Pancreas (tissue), 10 donors: ENCODE results near the gene TMCC1. TPM values are rescaled to one million over a fixed set of nuclear protein-coding genes. Genes with fewer than 3 reads are reported as not detected.

Experiments used
- ATAC-seq, 4 donors: fragments of 200-7000 bp; cut with Tn5 transposase; one replicate each; pipeline versions ENCODE4 v1.8.0 to v1.9.1; 2020; ENCODE audit warnings: mild to moderate bottlenecking in 4 of 4, moderate library complexity in 4 of 4
- DNase-seq, 6 donors: peaks; one replicate each; pipeline ENCODE4 v3.0.0-alpha.2; 2020
- FAIRE-seq: peaks from 2 replicates; lab custom pipeline; 2012; peaks lifted over from hg19 to GRCh38; lab: Jason Lieb, UNC
- H3K27ac ChIP-seq, 4 donors: fragments of 200-600 bp; sonication (generic); 1 replicate in 3 of 4; 2 replicates in 1 of 4; pipeline versions ENCODE4 v1.5.0 to v1.8.0; 2020
- H3K27me3 ChIP-seq, 4 donors: fragments of 200-600 bp; one replicate each; pipeline ENCODE4 v1.8.0; 2021
- H3K36me3 ChIP-seq, 3 donors: fragments of 200-600 bp; sonication (generic) in 1 of 3; one replicate each; pipeline versions ENCODE4 v1.5.0 to v1.8.0; 2020 to 2021
- H3K4me1 ChIP-seq, 3 donors: fragments of 200-600 bp; one replicate each; pipeline ENCODE4 v1.8.0; 2021
- H3K4me3 ChIP-seq, 4 donors: fragments of 200-600 bp; sonication (generic) in 2 of 4; one replicate each; pipeline versions ENCODE4 v1.5.0 to v1.8.0; 2020 to 2021
- H3K9me3 ChIP-seq, 4 donors: fragments of 200-600 bp; one replicate each; pipeline ENCODE4 v1.8.0; 2021
- CTCF ChIP-seq, 4 donors: fragments of 200-600 bp; sonication (generic) in 3 of 4; IDR thresholded peaks; one replicate each; pipeline versions ENCODE4 v1.5.0 to v1.8.0; 2021; ENCODE audit warnings: antibody characterized with exemption in 4 of 4
- WGBS, 2 donors: extraction: QIAGEN DNeasy Blood & Tissue Kit; methylation state at CpG; one replicate each; pipeline ENCODE4 v1.1.7; 2013; 5-methylcytosine and 5-hydroxymethylcytosine counted together
- intact Hi-C, 3 donors: fragments of 100-400 bp; cut with DNase I; formaldehyde crosslinking; loops; one replicate each; pipeline versions ENCODE4 v1.11.1 to v1.14.2; 2022
- polyA plus RNA-seq, 2 donors: library from polyadenylated mRNA; stranded (reverse); fragments of 200-250 nt; gene quantifications; one replicate each; pipeline ENCODE4 v1.2.3, GENCODE V29; 2013
- total RNA-seq, 6 donors: library from RNA; stranded (reverse); fragmentation: NEBNext Ultra II Directional in 4 of 6; extraction: Animal tissue kit (Norgen Biotek cat#: 25700) in 4 of 6; gene quantifications; one replicate each; pipeline versions ENCODE4 v1.2.1 to v1.2.4, GENCODE V29; 2021 to 2023
- donor health status: healthy with polysubstance abuse.
- donor health status: DM: no; HTN: no; CAD: no; lungs with moderate emphysema.
- donor health status: DM: no; HTN: no; CAD: no.
- donor health status: control.
- donor health status: control.
- donor health status: Bipolar disorder and iron deficiency.
- donor health status: DM: yes; HTN: yes; CAD: no.
- donor health status: DM: no; HTN: no; CAD: no.
- donor health status: DM: no; HTN: no; CAD: no.
- donor health status: DM: yes; HTN: yes; CAD: no.

The TMCC1 gene
- total and polyA plus RNA-seq, 8 donors, result 5.6 to 27.5 (median 16.9) TPM

- Histone ChIP-seq H3K27me3 (no peaks in the 10 kb centered on the region), H3K36me3 (no peaks in the 10 kb centered on the region), H3K4me1 (no peaks in the 10 kb centered on the region), H3K9me3 (no peaks in the 10 kb centered on the region), H3K4me3 (no peak overlapping the region), H3K27ac (no peak overlapping the region)
- 39 to 45% methylated on average over 4 of the region's 4 CpGs for WGBS, 2 donors
- ATAC-seq, result peak in 1 of 4 donors; percentile 50
- DNase-seq, result no peak
- no peak for FAIRE-seq
- intact Hi-C loops, result no loop called here
- no peak for TF ChIP-seq CTCF (IDR thresholded peaks at IDR 0.05)
Measured at GRCh38 chr3:129777806-129778205, 115.7 kb downstream of the TMCC1 start.

- Histone ChIP-seq H3K4me3 (no peak overlapping the region), H3K27ac (no peak overlapping the region), H3K27me3 (no peaks in the 10 kb centered on the region), H3K9me3 (no peaks in the 10 kb centered on the region), H3K36me3 (no peaks in the 10 kb centered on the region), H3K4me1 (no peaks in the 10 kb centered on the region)
- intact Hi-C loops, result no loop called here
- WGBS, 2 donors, result 88 to 91% methylated on average over 2 of the region's 2 CpGs
- no peak for ATAC-seq
- no peak for DNase-seq
- no peak for FAIRE-seq
- no peak for TF ChIP-seq CTCF (IDR thresholded peaks at IDR 0.05)
Measured at GRCh38 chr3:129775870-129776269, 117.6 kb downstream of the TMCC1 start.

DNA sequence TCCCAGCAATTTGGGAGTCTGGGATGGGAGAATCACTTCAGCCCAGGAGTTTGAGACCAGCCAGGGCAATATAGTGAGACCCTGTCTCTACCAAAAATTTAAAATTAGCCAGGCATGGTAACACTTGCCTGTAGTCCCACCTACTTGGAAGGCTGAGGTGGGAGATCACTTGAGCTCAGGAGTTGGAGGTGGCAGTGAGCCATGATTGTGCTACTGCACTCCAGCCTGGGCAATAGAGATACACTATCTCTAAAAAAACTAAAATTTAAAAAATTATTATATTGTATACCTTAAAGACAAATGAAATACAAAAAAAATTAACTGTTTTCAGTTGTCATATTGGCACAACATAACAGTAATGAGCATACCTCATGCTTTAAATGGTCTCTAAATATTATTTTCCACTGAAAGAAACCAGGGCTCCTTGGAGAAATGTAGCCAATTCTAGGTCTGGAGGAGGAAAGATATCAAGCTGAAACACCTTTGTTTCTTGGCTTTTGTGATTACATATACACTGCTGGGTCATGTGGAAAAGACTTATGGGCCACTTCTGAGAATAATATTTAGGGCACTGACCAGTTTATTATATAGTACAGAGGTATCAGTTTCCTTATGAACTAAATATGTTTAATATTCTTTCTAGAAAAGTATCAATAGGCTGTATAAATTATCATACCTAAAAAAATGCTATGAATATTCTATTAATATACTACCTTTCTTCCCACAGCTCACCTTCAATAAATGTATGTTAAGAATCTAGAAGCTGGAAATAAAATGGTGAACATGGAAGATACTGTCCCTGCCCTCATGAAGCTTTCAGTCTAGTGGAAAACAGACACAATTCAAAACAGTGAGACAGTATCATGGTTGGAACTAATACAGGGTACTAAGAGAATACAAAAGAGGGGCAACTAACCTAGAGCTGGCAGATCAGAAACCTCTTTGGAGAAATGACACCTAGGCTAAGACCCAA, 119.5 kb downstream of the TMCC1 start:
- ATAC-seq (no peak), DNase-seq (no peak), FAIRE-seq (no peak)
- intact Hi-C loops, result no loop called here
- H3K36me3 ChIP-seq, result no peaks in the 10 kb centered on the region
- H3K27me3 ChIP-seq, result no peaks in the 10 kb centered on the region
- no peak for TF ChIP-seq CTCF (IDR thresholded peaks at IDR 0.05)
- no peaks in the 10 kb centered on the region for H3K9me3 ChIP-seq
- H3K27ac ChIP-seq, result no peak overlapping the region
- H3K4me3 ChIP-seq, result no peak overlapping the region
- H3K4me1 ChIP-seq, result no peaks in the 10 kb centered on the region

DNA sequence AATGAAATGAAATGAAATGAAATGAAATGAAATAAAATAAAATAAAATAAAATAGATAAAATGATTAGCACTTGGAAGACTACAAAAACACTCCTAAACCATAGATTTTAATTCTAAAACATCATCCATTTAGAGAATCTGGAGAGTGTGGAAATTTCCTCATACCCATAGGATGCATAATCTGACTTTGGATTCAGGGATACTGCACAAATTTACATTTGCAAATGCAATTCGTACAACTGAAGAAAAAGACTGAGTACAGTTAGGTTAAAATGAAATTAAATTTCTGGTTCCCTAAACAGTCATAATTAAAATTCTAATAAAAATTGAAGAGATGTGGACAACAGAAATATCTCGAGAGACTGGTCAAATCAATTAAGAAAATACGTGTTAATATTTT, 122.9 kb downstream of the TMCC1 start:
- H3K27me3 ChIP-seq, result no peaks in the 10 kb centered on the region
- H3K27ac ChIP-seq, result no peak overlapping the region
- FAIRE-seq (no peak), ATAC-seq (no peak), DNase-seq (no peak)
- intact Hi-C loops, result no loop called here
- H3K9me3 ChIP-seq, result no peaks in the 10 kb centered on the region
- H3K4me3 ChIP-seq, result no peak overlapping the region
- no peaks in the 10 kb centered on the region for H3K4me1 ChIP-seq
- no peaks in the 10 kb centered on the region for H3K36me3 ChIP-seq
- 96% methylated on average over 3 of the region's 3 CpGs for WGBS, 2 donors
- TF ChIP-seq CTCF (IDR thresholded peaks at IDR 0.05), result no peak

DNA sequence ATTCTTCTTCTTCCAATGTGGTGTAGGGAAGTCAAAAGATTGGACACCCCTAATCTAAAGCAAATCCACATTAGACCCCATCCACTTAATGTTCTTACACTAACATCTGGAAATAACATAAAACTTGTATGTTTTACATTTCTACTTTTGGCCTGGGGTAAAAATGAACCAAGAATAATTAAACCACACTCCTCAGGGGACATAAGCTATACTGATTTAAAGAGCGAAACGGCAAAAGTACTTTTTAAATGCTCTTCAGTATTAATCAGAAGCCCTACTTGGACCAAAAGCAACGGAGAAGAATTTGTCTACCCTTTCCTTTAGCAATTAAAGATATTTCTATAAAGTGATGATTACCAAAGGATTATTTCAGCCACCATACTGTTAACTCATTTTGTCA, 123.9 kb downstream of the TMCC1 start:
- FAIRE-seq, result no peak
- Histone ChIP-seq H3K4me1 (no peaks in the 10 kb centered on the region), H3K36me3 (no peaks in the 10 kb centered on the region), H3K27ac (no peak overlapping the region), H3K4me3 (no peak overlapping the region), H3K9me3 (no peaks in the 10 kb centered on the region), H3K27me3 (no peaks in the 10 kb centered on the region)
- TF ChIP-seq CTCF (IDR thresholded peaks at IDR 0.05), result no peak
- no peak for DNase-seq
- 97% methylated on average over 3 of the region's 3 CpGs for WGBS, 2 donors
- intact Hi-C loops, result no loop called here
- no peak for ATAC-seq
